Vagina (tissue), 2 donors: Measurements from ENCODE around the gene KLF4.

Experiments used
- CTCF ChIP-seq, 3 experiments: fragments of 450-650 bp in 2 of 3; fragments of 200-600 bp in 1 of 3; sonication (generic) in 1 of 3; IDR thresholded peaks; one replicate each; pipeline ENCODE4 v1.5.1; 2017 to 2019; ENCODE audit warnings: antibody characterized with exemption in 3 of 3, mild to moderate bottlenecking in 2 of 3, moderate library complexity in 2 of 3
- POLR2A ChIP-seq, 2 donors: fragments of 450-650 bp; IDR thresholded peaks; one replicate each; pipeline ENCODE4 v1.6.1; 2017; ENCODE audit warnings: antibody characterized with exemption in 2 of 2, mild to moderate bottlenecking in 2 of 2, moderate library complexity in 2 of 2

GRCh38 chr9:107520186-107520585 is 30.6 kb upstream of the KLF4 start:
- TF ChIP-seq CTCF (IDR thresholded peaks at IDR 0.05) (no peak), POLR2A (IDR thresholded peaks at IDR 0.05) (no peak)
